Gastroesophageal sphincter (tissue), 4 donors: ENCODE measurements around the gene TMEM51. TPM values are rescaled to one million over a fixed set of nuclear protein-coding genes. Genes with fewer than 3 reads are reported as not detected.

Experiments
- ATAC-seq: fragments of 150-250 bp; one replicate; pipeline ENCODE4 v1.9.1; 2016; ENCODE audit warnings: mild to moderate bottlenecking, moderate library complexity
- H3K27ac ChIP-seq, 4 donors: fragments of 200-600 bp; sonication (generic) in 3 of 4; 1 replicate in 3 of 4; 2 replicates in 1 of 4; pipeline ENCODE4 v1.5.1; 2016 to 2019
- H3K27me3 ChIP-seq: fragments of 200-600 bp; sonication (generic); one replicate; pipeline ENCODE4 v1.5.1; 2019
- H3K36me3 ChIP-seq, 2 donors: fragments of 200-600 bp; sonication (generic); one replicate each; pipeline ENCODE4 v1.5.1; 2019; ENCODE audit warnings: control low read depth in 1 of 2
- H3K4me1 ChIP-seq, 3 donors: fragments of 200-600 bp; sonication (generic); 1 replicate in 2 of 3; 2 replicates in 1 of 3; pipeline ENCODE4 v1.5.1; 2016 to 2019; ENCODE audit warnings: control low read depth in 2 of 3
- H3K4me3 ChIP-seq, 2 donors: fragments of 200-600 bp; sonication (generic); one replicate each; pipeline ENCODE4 v1.5.1; 2019; ENCODE audit warnings: mild to moderate bottlenecking in 1 of 2, moderate library complexity in 1 of 2
- H3K9me3 ChIP-seq, 3 donors: fragments of 200-600 bp; sonication (generic); one replicate each; pipeline ENCODE4 v1.5.1; 2017 to 2019; ENCODE audit warnings: control low read depth in 2 of 3
- EP300 ChIP-seq: sonication (generic); formaldehyde crosslinking; IDR thresholded peaks from one replicate; pipeline ENCODE4 v1.6.1; 2017; ENCODE audit warnings: antibody characterized with exemption, mild to moderate bottlenecking
- POLR2A ChIP-seq, 2 donors: fragments of 450-650 bp; IDR thresholded peaks; one replicate each; pipeline ENCODE4 v1.6.1; 2017; ENCODE audit warnings: antibody characterized with exemption in 2 of 2, mild to moderate bottlenecking in 2 of 2, moderate library complexity in 1 of 2
- POLR2AphosphoS5 ChIP-seq: sonication (generic); formaldehyde crosslinking; IDR thresholded peaks from one replicate; pipeline ENCODE4 v1.6.1; 2017; ENCODE audit warnings: antibody characterized with exemption
- WGBS, 2 donors: methylation state at CpG; one replicate each; pipeline ENCODE4 v1.1.5; 2018; ENCODE audit warnings: low coverage in 1 of 2; 5-methylcytosine and 5-hydroxymethylcytosine counted together
- total RNA-seq, 4 donors: library from RNA; depleted of rRNA; stranded (reverse); fragments of >200 nt; gene quantifications; one replicate each; pipeline ENCODE4 v1.1.0, GENCODE V29; 2016
- TF ChIP-seq, protein P1 (sequence below), 4 experiments: fragments of 200-600 bp in 2 of 4; fragments of 450-650 bp in 2 of 4; sonication (generic) in 1 of 4; IDR thresholded peaks; one replicate each; pipeline ENCODE4 v1.5.1; 2017 to 2019; ENCODE audit warnings: antibody characterized with exemption in 4 of 4, mild to moderate bottlenecking in 2 of 4, moderate library complexity in 2 of 4

Gene TMEM51
- total RNA-seq, 4 donors from 2014 or later = 12.6 to 34.7 (median 17.7) TPM

- Histone ChIP-seq H3K9me3 (no peaks in the 10 kb centered on the region), H3K36me3 (no peaks in the 10 kb centered on the region), H3K4me1 (peaks cover 0 to 30% (median 0%) of the 10 kb centered on the region in 3 donors), H3K27me3 (no peaks in the 10 kb centered on the region), H3K4me3 (no peak overlapping the region), H3K27ac (no peak overlapping the region)
- WGBS, 2 donors = 29% methylated on average over 4 of the region's 6 CpGs; no CpG with 5 or more reads in 1 of the 2 donors
- ATAC-seq = no peak
- no peak for TF ChIP-seq POLR2AphosphoS5
- TF ChIP-seq POLR2A (IDR thresholded peaks at IDR 0.05) = no peak
- no peak for TF ChIP-seq EP300
- TF ChIP-seq, protein P1, sequence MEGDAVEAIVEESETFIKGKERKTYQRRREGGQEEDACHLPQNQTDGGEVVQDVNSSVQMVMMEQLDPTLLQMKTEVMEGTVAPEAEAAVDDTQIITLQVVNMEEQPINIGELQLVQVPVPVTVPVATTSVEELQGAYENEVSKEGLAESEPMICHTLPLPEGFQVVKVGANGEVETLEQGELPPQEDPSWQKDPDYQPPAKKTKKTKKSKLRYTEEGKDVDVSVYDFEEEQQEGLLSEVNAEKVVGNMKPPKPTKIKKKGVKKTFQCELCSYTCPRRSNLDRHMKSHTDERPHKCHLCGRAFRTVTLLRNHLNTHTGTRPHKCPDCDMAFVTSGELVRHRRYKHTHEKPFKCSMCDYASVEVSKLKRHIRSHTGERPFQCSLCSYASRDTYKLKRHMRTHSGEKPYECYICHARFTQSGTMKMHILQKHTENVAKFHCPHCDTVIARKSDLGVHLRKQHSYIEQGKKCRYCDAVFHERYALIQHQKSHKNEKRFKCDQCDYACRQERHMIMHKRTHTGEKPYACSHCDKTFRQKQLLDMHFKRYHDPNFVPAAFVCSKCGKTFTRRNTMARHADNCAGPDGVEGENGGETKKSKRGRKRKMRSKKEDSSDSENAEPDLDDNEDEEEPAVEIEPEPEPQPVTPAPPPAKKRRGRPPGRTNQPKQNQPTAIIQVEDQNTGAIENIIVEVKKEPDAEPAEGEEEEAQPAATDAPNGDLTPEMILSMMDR (IDR thresholded peaks at IDR 0.05) = no peak
Measured at GRCh38 chr1:15186846-15187151, 33.3 kb downstream of the TMEM51 start.

GRCh38 chr1:15187175-15188129 lies 33.9 kb downstream of the TMEM51 start:
- no peak overlapping the region for H3K27ac ChIP-seq
- no peaks in the 10 kb centered on the region for H3K36me3 ChIP-seq
- H3K9me3 ChIP-seq = no peaks in the 10 kb centered on the region
- TF ChIP-seq EP300 (no peak), POLR2A (IDR thresholded peaks at IDR 0.05) (no peak), POLR2AphosphoS5 (no peak)
- TF ChIP-seq, protein P1 (IDR thresholded peaks at IDR 0.05) = no peak
- H3K4me3 ChIP-seq = no peak overlapping the region
- H3K27me3 ChIP-seq = no peaks in the 10 kb centered on the region
- WGBS, 2 donors = 83 to 84% methylated on average over 2 to 8 of the region's 15 CpGs
- H3K4me1 ChIP-seq = peaks cover 0 to 30% (median 0%) of the 10 kb centered on the region in 3 donors
- ATAC-seq = no peak

DNA sequence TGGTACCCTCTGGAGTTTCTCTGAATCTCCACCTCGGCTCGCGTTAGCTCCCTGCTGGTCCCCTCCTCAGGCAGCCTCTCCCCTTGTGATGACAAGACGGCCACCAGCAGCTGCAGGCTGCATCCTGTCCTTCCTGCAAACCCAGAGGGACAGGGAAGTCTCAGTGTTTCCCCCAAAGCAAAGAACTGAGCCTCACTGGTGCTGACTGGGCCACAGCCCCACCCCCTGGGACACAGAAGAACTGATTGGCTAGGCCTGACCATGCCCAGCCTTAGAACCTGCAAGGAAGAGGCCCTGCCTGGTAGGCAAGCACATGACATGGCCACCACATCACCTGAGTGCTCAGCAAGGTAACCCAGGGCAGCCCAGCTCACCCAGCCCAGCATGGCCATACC lies 34.6 kb downstream of the TMEM51 start:
- 68% methylated on average over 4 of the region's 4 CpGs; no CpG with 5 or more reads in 1 of the 2 donors for WGBS, 2 donors
- no peak for TF ChIP-seq POLR2AphosphoS5
- TF ChIP-seq, protein P1 (IDR thresholded peaks at IDR 0.05) = no peak
- no peak for TF ChIP-seq POLR2A (IDR thresholded peaks at IDR 0.05)
- TF ChIP-seq EP300 = no peak
- no peak overlapping the region for H3K4me3 ChIP-seq
- no peaks in the 10 kb centered on the region for H3K9me3 ChIP-seq
- no peak overlapping the region for H3K27ac ChIP-seq
- no peaks in the 10 kb centered on the region for H3K27me3 ChIP-seq
- H3K36me3 ChIP-seq = no peaks in the 10 kb centered on the region
- no peak for ATAC-seq
- H3K4me1 ChIP-seq = peaks cover 0 to 34% (median 0%) of the 10 kb centered on the region in 3 donors

- Histone ChIP-seq H3K27ac (no peak overlapping the region), H3K36me3 (no peaks in the 10 kb centered on the region), H3K4me1 (peaks cover 0 to 36% (median 0%) of the 10 kb centered on the region in 3 donors), H3K9me3 (no peaks in the 10 kb centered on the region), H3K27me3 (no peaks in the 10 kb centered on the region), H3K4me3 (no peak overlapping the region)
- WGBS, 2 donors = 78 to 81% methylated on average over 3 of the region's 3 CpGs
- TF ChIP-seq EP300 (no peak), POLR2AphosphoS5 (no peak), POLR2A (IDR thresholded peaks at IDR 0.05) (no peak)
- TF ChIP-seq, protein P1 (IDR thresholded peaks at IDR 0.05) = no peak
- peak; percentile 19 for ATAC-seq
Measured at GRCh38 chr1:15188678-15189077, 35.1 kb downstream of the TMEM51 start.
